ENCODE measurements around the gene SPTLC1.

The SPTLC1 gene

DNA sequence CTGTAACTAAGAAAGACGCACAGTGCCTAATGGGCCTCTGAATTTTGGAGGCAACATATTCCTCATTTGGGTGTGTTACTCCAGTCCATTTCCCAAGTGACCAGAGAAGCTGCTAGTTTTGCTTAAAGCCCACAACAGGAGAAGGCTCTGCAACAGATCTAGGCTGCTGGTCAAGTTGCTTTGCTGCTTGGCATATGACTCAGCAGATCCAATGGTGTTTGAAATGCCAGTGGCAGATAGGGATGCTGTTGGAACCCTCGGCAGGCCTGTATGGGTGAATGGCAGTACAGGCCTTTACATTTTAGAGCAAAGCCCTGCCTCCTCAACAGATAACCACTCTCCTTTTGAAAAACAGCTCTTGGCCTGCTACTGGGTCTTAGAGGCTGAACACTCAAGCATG lies 129.0 kb downstream of the SPTLC1 start:
- H3K4me3 ChIP-seq (ENCODE audit: low read depth, low read length): no peak overlapping the region
- no peak overlapping the region for H3K9ac ChIP-seq (ENCODE audit: low read depth, low read length)
- H3K4me1 ChIP-seq (ENCODE audit: control insufficient read depth, insufficient read depth, low read length): no peaks in the 10 kb centered on the region
- no peaks in the 10 kb centered on the region for H3K36me3 ChIP-seq (ENCODE audit: control insufficient read depth, insufficient read depth, low read length)
- H3K27me3 ChIP-seq (ENCODE audit: control insufficient read depth, insufficient read depth, low read length): no peaks in the 10 kb centered on the region
- no peaks in the 10 kb centered on the region for H3K9me3 ChIP-seq (ENCODE audit: control insufficient read depth, insufficient read depth, low read length)

DNA sequence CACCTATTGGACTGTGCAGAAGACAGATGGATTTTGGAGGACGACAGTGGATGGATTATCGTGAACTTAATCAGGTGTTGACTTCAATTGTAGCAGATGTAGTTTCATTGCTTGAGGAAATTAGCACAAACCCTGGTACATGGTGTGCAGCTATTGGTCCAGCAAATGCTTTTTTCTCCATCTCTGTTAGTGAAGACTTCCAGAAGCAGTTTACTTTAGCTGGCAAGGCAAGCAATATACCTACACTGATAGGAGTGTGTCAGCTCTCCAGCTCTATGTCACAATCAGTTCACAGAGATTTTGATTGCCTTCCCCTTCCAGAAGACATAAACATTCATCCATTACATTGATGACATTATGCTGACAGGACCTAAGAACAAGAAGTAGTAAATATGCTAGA lies 129.5 kb downstream of the SPTLC1 start:
- no peak overlapping the region for H3K4me3 ChIP-seq (ENCODE audit: low read depth, low read length)
- H3K9me3 ChIP-seq (ENCODE audit: control insufficient read depth, insufficient read depth, low read length): no peaks in the 10 kb centered on the region
- H3K27me3 ChIP-seq (ENCODE audit: control insufficient read depth, insufficient read depth, low read length): no peaks in the 10 kb centered on the region
- H3K9ac ChIP-seq (ENCODE audit: low read depth, low read length): no peak overlapping the region
- H3K36me3 ChIP-seq (ENCODE audit: control insufficient read depth, insufficient read depth, low read length): no peaks in the 10 kb centered on the region
- no peaks in the 10 kb centered on the region for H3K4me1 ChIP-seq (ENCODE audit: control insufficient read depth, insufficient read depth, low read length)
